Measurements from ENCODE around the gene KRTAP10-2.
A peak's percentile ranks its signal among the peaks of the same experiment; 100 is the strongest.
"Not testable (repeated sequence)": the region's sequence is repeated elsewhere in the genome, so short reads cannot be mapped to it uniquely, and the experiment has no call there.

The KRTAP10-2 gene

DNA sequence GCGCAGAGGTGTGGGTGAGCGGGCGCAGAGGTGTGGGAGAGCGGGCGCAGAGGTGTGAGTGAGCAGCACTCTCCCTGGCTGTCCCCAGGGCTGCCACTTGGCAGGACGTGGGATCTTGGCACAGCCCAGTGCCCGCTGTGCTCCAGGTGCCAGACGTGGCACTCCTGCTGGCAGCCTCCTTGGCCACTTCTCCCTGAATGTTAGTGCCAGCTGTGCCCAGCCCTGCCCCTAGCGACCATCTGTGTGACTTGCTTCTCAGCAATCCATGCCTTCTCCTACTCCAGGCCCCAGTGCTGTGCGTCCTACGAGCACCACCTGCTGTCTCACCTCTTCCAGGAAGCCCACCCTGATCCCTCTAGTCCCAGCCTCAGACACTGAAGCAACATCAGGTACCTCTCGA, 41.8 kb downstream of the KRTAP10-2 start:
- H3K27ac ChIP-seq: no peak overlapping the region
- TF ChIP-seq FOXP2 (optimal IDR thresholded peaks at IDR 0.05; ENCODE audit: control extremely low read depth, extremely low read length, insufficient read depth): no peak
- no peak for TF ChIP-seq POLR2AphosphoS5 (IDR thresholded peaks at IDR 0.05; ENCODE audit: borderline replicate concordance, low read depth, low read length)
- no peak for TF ChIP-seq EZH2 (IDR thresholded peaks at IDR 0.05)
- H3K4me3 ChIP-seq: no peak overlapping the region
- H3K9ac ChIP-seq (ENCODE audit: insufficient read length): no peak overlapping the region
- no peaks in the 10 kb centered on the region for H3K36me3 ChIP-seq (ENCODE audit: insufficient read depth, low read length)
- no peak for DNase-seq (ENCODE audit: low read depth, low spot score)
- H3K9me3 ChIP-seq (ENCODE audit: low read depth, low read length): no peaks in the 10 kb centered on the region

DNA sequence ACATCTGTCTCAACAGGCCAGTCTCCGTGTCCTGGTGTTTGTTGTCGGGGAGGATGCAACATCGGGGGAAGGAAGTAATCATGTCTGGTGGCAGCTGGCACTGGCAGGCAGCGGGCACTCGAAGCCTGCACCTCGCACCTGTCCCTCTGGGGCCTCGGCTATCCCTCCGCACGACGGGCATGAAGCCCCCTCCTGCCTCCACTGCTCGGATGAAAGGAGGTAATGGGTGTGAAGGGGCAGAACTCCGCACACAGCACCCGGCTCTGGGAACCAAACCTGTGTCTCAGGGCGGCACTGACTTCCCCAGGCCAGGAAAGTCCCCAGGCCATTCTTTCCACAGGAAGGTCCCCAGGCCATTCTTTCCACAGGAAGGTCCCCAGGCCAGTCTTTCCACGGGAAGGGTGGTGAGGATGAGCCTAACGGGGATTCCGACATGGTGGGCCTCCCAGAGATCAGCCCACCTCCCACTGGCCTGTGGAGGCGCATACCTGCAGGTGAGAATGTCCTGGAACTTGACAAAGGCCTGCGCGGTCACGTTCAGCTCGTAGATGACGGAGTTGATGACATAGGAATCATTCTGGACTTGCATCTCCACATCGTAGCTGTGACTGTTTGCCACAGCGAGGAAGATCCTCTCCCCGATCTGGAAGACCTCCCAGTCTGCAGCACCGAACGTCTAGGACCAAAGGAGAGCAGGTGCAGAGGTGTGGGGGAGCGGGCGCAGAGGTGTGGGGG, 42.4 kb downstream of the KRTAP10-2 start:
- no peak overlapping the region for H3K9ac ChIP-seq (ENCODE audit: insufficient read length)
- no peak overlapping the region for H3K27ac ChIP-seq
- no peak overlapping the region for H3K4me3 ChIP-seq
- no peaks in the 10 kb centered on the region for H3K36me3 ChIP-seq (ENCODE audit: insufficient read depth, low read length)
- H3K9me3 ChIP-seq (ENCODE audit: low read depth, low read length): no peaks in the 10 kb centered on the region
- TF ChIP-seq EZH2 (IDR thresholded peaks at IDR 0.05): no peak
- TF ChIP-seq FOXP2 (optimal IDR thresholded peaks at IDR 0.05; ENCODE audit: control extremely low read depth, extremely low read length, insufficient read depth): no peak
- TF ChIP-seq POLR2AphosphoS5 (IDR thresholded peaks at IDR 0.05; ENCODE audit: borderline replicate concordance, low read depth, low read length): no peak
- DNase-seq (ENCODE audit: low read depth, low spot score): no peak

DNA sequence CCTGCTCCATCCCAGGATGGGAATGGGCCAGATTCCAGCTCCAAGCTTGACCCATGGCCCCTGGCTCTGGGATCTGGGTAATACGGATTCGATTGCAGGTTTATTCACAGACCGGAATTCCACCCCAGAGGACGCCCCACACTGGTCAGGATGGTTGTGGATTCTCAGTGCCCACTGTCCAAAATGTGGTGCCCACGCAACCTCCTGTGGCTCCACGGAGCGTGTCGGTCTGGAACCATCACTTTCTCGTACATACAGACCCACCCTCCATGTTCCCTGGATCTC, 42.9 kb downstream of the KRTAP10-2 start:
- TF ChIP-seq POLR2AphosphoS5 (IDR thresholded peaks at IDR 0.05; ENCODE audit: borderline replicate concordance, low read depth, low read length) (no peak), FOXP2 (optimal IDR thresholded peaks at IDR 0.05; ENCODE audit: control extremely low read depth, extremely low read length, insufficient read depth) (no peak), EZH2 (IDR thresholded peaks at IDR 0.05) (no peak)
- Histone ChIP-seq H3K9me3 (ENCODE audit: low read depth, low read length) (no peaks in the 10 kb centered on the region), H3K9ac (ENCODE audit: insufficient read length) (no peak overlapping the region), H3K27ac (no peak overlapping the region), H3K36me3 (ENCODE audit: insufficient read depth, low read length) (no peaks in the 10 kb centered on the region), H3K4me3 (no peak overlapping the region)
- no peak for DNase-seq (ENCODE audit: low read depth, low spot score)

DNA sequence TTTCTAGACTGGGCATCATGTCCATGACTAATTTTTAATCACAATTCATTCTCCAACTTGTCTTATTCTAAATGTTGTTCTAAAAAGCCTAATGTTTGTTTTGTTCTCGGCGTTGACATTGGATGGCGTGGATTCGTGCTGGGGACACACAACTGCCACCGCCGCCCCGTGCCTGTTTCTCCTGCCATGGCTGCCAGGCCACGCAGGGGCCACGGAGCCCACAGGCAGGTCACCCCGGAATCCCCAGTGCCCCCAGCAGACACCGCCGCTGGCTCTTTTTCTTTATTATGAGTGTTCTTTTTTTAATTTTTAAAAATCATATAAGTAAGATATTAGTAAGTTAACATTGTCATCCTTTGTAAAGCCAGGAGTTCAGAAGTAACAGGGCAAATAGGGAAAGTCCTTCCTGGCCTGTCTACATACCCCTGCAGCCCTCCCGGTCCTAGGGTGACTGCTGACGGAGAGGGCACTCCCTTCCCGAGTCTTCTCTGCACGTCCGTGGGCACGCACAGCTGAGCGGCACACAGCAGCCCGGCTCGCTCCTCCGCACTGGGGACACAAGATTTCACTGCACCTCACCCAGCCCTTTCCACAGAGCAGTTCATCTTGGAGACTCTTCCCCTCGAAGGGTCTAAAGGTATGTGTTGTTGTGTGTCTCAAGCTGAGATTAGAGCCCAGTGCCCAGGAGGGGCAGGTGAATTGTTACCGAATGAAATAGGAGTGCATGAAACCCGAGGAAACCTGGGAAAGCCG, 43.5 kb downstream of the KRTAP10-2 start:
- no peaks in the 10 kb centered on the region for H3K36me3 ChIP-seq (ENCODE audit: insufficient read depth, low read length)
- no peak overlapping the region for H3K4me3 ChIP-seq
- H3K9ac ChIP-seq (ENCODE audit: insufficient read length): no peak overlapping the region
- no peak overlapping the region for H3K27ac ChIP-seq
- DNase-seq (ENCODE audit: low read depth, low spot score): no peak
- TF ChIP-seq FOXP2 (optimal IDR thresholded peaks at IDR 0.05; ENCODE audit: control extremely low read depth, extremely low read length, insufficient read depth) (no peak), EZH2 (IDR thresholded peaks at IDR 0.05) (no peak), POLR2AphosphoS5 (IDR thresholded peaks at IDR 0.05; ENCODE audit: borderline replicate concordance, low read depth, low read length) (no peak)
- H3K9me3 ChIP-seq (ENCODE audit: low read depth, low read length): no peaks in the 10 kb centered on the region

DNA sequence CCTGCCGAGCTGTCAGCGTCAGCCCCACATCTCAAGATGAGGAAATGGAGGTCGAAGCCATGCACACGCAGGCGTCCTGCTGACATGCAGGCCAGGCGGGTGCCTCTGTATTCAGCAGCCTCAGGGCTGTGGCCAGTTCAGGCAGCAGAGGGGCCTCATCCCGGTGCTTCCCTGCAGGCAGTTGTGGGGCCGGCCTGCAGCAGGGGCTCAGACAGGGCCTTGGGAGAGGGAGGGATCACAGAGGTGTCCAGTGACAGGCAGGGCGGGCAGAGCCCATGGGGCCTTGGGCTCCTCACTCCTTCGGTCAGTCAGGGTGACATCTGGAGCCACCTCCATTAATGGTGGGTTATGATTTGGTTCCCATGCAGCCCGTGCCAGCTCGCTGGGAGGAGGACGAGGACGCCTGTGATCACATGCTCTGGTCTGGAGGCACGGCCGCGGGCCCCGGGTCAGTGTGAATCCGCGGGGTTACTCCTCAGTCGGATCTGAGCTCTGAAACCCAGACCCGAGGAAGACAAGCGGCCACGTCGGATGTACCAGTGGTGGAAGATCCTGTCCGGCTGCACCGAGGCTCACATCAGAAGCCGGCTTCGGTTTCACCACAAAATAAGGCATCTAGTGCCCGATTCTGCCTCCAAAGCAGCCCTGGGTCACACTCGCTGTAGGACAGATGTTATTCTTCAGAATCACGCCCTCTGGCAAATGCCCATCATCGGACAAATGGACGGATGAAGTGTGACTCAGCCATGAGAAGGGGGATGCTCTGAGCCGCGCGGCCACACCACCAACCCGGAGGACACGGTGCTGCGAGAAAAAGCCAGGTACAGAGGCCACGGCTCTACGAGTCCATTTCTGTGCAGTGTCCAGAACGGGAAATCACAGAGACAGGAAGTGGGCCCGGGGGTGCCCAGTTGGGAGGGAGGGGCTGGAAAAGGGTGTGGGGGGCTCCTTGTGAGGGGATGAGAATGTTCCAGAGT, 44.7 kb downstream of the KRTAP10-2 start:
- no peak for DNase-seq (ENCODE audit: low read depth, low spot score)
- no peak for TF ChIP-seq POLR2AphosphoS5 (IDR thresholded peaks at IDR 0.05; ENCODE audit: borderline replicate concordance, low read depth, low read length)
- no peak for TF ChIP-seq EZH2 (IDR thresholded peaks at IDR 0.05)
- no peak for TF ChIP-seq FOXP2 (optimal IDR thresholded peaks at IDR 0.05; ENCODE audit: control extremely low read depth, extremely low read length, insufficient read depth)
- Histone ChIP-seq H3K36me3 (ENCODE audit: insufficient read depth, low read length) (no peaks in the 10 kb centered on the region), H3K27ac (no peak overlapping the region), H3K9me3 (ENCODE audit: low read depth, low read length) (no peaks in the 10 kb centered on the region), H3K9ac (ENCODE audit: insufficient read length) (no peak overlapping the region), H3K4me3 (no peak overlapping the region)

DNA sequence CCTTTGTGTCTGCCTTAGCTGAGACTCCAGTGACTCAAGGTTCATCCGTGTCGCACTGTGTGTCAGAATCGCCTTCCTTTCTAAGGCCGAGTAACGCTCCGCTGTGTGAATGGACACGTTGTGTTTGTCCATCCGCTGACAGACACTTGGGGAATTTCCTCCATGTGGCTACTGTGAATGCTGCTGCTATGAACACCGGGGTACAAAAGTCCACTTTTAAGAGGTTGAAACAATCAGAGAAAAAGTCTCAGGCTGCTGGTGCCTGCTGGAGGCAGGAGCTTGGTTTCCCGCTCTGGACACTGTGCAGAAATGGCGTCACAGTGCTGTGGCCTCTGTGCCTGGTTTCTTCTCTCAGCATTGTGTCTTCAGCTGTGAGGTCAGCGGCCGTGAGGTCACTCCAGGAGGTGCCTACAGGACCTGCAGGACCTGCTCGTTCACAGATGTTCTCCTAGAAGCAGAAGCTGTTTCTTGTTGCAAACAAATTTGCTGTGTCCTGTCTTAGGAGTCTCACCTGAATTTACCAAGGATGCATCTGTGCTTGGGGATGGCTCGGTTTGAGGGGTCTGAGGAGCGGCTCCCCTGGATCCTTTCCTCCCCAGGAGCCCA, 45.5 kb downstream of the KRTAP10-2 start:
- Histone ChIP-seq H3K27ac (no peak overlapping the region), H3K4me3 (no peak overlapping the region), H3K36me3 (ENCODE audit: insufficient read depth, low read length) (no peaks in the 10 kb centered on the region), H3K9ac (ENCODE audit: insufficient read length) (no peak overlapping the region), H3K9me3 (ENCODE audit: low read depth, low read length) (no peaks in the 10 kb centered on the region)
- no peak for TF ChIP-seq FOXP2 (optimal IDR thresholded peaks at IDR 0.05; ENCODE audit: control extremely low read depth, extremely low read length, insufficient read depth)
- no peak for TF ChIP-seq EZH2 (IDR thresholded peaks at IDR 0.05)
- no peak for TF ChIP-seq POLR2AphosphoS5 (IDR thresholded peaks at IDR 0.05; ENCODE audit: borderline replicate concordance, low read depth, low read length)
- DNase-seq (ENCODE audit: low read depth, low spot score): no peak

DNA sequence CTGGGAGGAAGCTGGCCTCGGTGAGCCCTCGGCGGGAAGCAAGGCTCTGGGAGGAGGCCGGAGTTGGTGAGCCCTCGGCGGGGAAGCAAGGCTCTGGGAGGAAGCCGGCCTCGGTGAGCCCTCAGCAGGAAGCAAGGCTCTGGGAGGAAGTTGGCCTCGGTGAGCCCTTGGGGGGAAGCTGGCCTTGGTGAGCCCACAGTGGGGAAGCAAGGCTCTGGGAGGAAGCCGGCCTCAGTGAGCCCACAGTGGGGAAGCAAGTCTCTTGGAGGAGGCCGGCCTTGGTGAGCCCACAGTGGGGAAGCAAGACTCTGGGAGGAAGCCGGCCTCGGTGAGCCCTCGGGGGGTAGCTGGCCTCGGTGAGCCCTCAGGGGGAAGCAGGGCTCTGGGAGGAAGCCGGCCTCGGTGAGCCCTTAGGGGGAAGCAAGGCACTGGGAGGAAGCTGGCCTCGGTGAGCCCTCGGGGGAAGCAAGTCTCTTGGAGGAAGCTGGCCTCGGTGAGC, 47.4 kb downstream of the KRTAP10-2 start:
- Histone ChIP-seq H3K9ac (ENCODE audit: insufficient read length) (no peak overlapping the region), H3K27ac (peak overlapping the region; percentile 42; the same call in 1 of the 2 replicates)

DNA sequence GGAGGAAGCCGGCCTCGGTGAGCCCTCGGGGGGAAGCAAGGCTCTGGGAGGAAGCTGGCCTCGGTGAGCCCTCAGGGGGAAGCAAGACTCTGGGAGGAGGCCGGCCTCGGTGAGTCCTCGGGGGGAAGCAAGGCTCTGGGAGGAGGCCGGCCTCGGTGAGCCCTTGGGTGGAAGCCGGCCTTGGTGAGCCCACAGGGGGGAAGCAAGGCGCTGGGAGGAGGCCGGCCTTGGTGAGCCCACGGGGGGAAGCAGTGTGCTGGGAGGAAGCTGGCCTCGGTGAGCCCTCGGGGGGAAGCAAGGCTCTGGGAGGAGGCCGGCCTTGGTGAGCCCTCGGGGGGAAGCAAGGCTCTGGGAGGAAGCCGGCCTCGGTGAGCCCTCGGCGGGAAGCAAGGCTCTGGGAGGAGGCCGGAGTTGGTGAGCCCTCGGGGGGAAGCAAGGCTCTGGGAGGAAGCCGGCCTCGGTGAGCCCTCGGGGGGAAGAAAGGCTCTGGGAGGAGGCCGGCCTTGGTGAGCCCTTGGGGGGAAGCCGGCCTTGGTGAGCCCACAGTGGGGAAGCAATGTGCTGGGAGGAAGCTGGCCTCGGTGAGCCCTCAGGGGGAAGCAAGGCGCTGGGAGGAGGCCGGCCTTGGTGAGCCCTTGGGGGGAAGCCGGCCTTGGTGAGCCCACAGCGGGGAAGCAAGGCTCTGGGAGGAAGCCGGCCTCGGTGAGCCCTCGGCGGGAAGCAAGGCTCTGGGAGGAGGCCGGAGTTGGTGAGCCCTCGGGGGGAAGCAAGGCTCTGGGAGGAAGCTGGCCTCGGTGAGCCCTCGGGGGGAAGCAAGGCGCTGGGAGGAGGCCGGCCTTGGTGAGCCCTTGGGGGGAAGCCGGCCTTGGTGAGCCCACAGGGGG, 48.1 kb downstream of the KRTAP10-2 start:
- H3K9ac ChIP-seq (ENCODE audit: insufficient read length); H3K4me3 ChIP-seq; H3K36me3 ChIP-seq (ENCODE audit: insufficient read depth, low read length); H3K9me3 ChIP-seq (ENCODE audit: low read depth, low read length); DNase-seq (ENCODE audit: low read depth, low spot score): not testable (repeated sequence)
- H3K27ac ChIP-seq: peak overlapping the region; percentile 42

More for the DNA sequence above, 47.4 kb downstream of the KRTAP10-2 start:
- Histone ChIP-seq H3K9me3 (ENCODE audit: low read depth, low read length) (no peaks in the 10 kb centered on the region), H3K4me3 (no peak overlapping the region), H3K36me3 (ENCODE audit: insufficient read depth, low read length) (no peaks in the 10 kb centered on the region)
- TF ChIP-seq FOXP2 (optimal IDR thresholded peaks at IDR 0.05; ENCODE audit: control extremely low read depth, extremely low read length, insufficient read depth) (no peak), POLR2AphosphoS5 (IDR thresholded peaks at IDR 0.05; ENCODE audit: borderline replicate concordance, low read depth, low read length) (no peak), EZH2 (IDR thresholded peaks at IDR 0.05) (no peak)
- no peak for DNase-seq (ENCODE audit: low read depth, low spot score)
